DOHH2 (cell line): ENCODE measurements around the gene SRR.

Source experiments
- EZH2phosphoT487 ChIP-seq: fragments of 200-600 bp; sonication (generic); IDR thresholded peaks from 2 replicates; pipeline ENCODE4 v1.6.1; 2017; ENCODE audit warnings: borderline replicate concordance, mild to moderate bottlenecking, antibody characterized with exemption, low read length, moderate library complexity, mixed read lengths
- TF ChIP-seq, protein P1 (sequence below): fragments of 200-600 bp; sonication (generic); IDR thresholded peaks from one replicate; pipeline ENCODE4 v1.5.1; 2014; ENCODE audit warnings: antibody characterized with exemption, mild to moderate bottlenecking, low read depth, low read length; ENCODE audit not compliant: poor library complexity, severe bottlenecking

DNA sequence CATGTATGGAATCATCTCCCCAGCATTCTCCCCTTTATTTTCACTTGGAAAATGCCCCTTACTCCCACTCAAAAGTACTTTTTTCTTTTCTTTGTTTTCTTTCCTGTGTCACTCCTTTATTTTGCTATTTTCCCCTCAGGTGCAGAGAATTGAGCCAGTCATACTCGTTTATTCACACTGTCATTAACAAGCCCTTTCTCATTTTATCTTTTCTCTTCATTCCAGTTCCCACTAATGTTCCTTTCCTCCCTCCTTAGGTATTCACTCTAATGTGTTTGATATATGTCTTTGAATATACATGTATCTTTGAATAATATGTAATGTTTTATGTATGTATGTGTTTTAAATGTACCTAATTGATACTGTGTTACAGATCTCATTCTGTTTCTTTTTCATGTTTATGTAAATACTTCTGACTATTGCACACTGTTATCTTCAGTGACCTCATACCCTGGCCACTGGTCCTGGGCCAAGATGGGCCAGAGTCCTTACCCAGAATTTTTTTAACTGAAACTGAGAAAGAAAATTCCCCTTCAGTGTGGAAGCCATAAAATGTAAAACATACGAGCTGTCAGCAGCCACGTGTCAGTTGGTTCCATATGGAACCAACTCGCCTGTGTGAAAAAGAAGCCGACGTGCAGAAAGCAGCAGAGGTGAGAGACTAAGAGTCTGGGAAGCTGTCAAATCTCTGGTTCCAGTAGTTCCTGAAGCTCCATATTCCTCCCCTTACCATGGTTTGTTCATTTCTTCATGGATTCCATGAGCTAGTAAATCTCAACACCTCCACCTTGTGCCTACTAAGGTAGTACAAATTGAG lies 5.8 kb downstream of the SRR start:
- TF ChIP-seq, protein P1, sequence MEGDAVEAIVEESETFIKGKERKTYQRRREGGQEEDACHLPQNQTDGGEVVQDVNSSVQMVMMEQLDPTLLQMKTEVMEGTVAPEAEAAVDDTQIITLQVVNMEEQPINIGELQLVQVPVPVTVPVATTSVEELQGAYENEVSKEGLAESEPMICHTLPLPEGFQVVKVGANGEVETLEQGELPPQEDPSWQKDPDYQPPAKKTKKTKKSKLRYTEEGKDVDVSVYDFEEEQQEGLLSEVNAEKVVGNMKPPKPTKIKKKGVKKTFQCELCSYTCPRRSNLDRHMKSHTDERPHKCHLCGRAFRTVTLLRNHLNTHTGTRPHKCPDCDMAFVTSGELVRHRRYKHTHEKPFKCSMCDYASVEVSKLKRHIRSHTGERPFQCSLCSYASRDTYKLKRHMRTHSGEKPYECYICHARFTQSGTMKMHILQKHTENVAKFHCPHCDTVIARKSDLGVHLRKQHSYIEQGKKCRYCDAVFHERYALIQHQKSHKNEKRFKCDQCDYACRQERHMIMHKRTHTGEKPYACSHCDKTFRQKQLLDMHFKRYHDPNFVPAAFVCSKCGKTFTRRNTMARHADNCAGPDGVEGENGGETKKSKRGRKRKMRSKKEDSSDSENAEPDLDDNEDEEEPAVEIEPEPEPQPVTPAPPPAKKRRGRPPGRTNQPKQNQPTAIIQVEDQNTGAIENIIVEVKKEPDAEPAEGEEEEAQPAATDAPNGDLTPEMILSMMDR = no peak
- TF ChIP-seq EZH2phosphoT487 = no peak
